Testis (tissue), 3 donors: Measurements from ENCODE around the gene MSMB. TPM values are rescaled to one million over a fixed set of nuclear protein-coding genes. Genes with fewer than 3 reads are reported as not detected.
"Not testable (repeated sequence)": the region's sequence is repeated elsewhere in the genome, so short reads cannot be mapped to it uniquely, and the experiment has no call there.

Experiments used
- DNase-seq: peaks from one replicate; pipeline ENCODE4 v3.0.0-alpha.2; 2019
- H3K27ac ChIP-seq, 2 donors: fragments of 200-600 bp; sonication (generic); one replicate each; pipeline ENCODE4 v1.5.1; 2019
- H3K27me3 ChIP-seq: fragments of 200-600 bp; sonication (generic); one replicate; pipeline ENCODE4 v1.5.1; 2019
- H3K36me3 ChIP-seq: fragments of 200-600 bp; sonication (generic); one replicate; pipeline ENCODE4 v1.5.1; 2017; ENCODE audit warnings: low read depth; ENCODE audit errors: missing control alignments
- H3K4me1 ChIP-seq: fragments of 200-600 bp; sonication (generic); one replicate; pipeline ENCODE4 v1.5.1; 2019
- H3K4me3 ChIP-seq, 2 donors: fragments of 200-600 bp; sonication (generic); one replicate each; pipeline ENCODE4 v1.5.1; 2017 to 2019
- H3K9me3 ChIP-seq: fragments of 200-600 bp; sonication (generic); one replicate; pipeline ENCODE4 v1.5.1; 2017
- POLR2A ChIP-seq: fragments of 450-650 bp; IDR thresholded peaks from one replicate; pipeline ENCODE4 v1.6.1; 2017; ENCODE audit warnings: antibody characterized with exemption, mild to moderate bottlenecking, moderate library complexity
- WGBS, 2 donors: methylation state at CpG; one replicate each; pipeline ENCODE4 v1.1.5; 2018; 5-methylcytosine and 5-hydroxymethylcytosine counted together
- intact Hi-C: fragments of 100-400 bp; cut with DNase I; formaldehyde crosslinking; loops from one replicate; pipeline ENCODE4 v1.15.1; 2023; ENCODE audit warnings: low total_unique reads
- polyA plus RNA-seq: library from polyadenylated mRNA; stranded (reverse); fragments of 350-450 nt; fragmentation: Illumina TruSeq; extraction: RNeasy Lipid Tissue Mini Kit (QIAGEN cat#74804); gene quantifications from one replicate; pipeline ENCODE4 v1.2.3, GENCODE V29; 2014; ENCODE audit warnings: low read depth, low replicate concordance; ENCODE audit not compliant: insufficient read depth
- total RNA-seq, 2 donors: library from RNA; depleted of rRNA; stranded (reverse); fragments of >200 nt; gene quantifications; one replicate each; pipeline ENCODE4 v1.2.3, GENCODE V29; 2016
- TF ChIP-seq, protein P1 (sequence below), 3 experiments: fragments of 450-650 bp in 2 of 3; fragments of 200-600 bp in 1 of 3; sonication (generic) in 1 of 3; IDR thresholded peaks; one replicate each; pipeline ENCODE4 v1.5.1; 2016 to 2019; ENCODE audit warnings: antibody characterized with exemption in 3 of 3, mild to moderate bottlenecking in 2 of 3, moderate library complexity in 1 of 3

Gene MSMB
- total and polyA plus RNA-seq, 3 donors from 2014 or later, result 1.4 to 11.6 TPM; not detected in 1

DNA sequence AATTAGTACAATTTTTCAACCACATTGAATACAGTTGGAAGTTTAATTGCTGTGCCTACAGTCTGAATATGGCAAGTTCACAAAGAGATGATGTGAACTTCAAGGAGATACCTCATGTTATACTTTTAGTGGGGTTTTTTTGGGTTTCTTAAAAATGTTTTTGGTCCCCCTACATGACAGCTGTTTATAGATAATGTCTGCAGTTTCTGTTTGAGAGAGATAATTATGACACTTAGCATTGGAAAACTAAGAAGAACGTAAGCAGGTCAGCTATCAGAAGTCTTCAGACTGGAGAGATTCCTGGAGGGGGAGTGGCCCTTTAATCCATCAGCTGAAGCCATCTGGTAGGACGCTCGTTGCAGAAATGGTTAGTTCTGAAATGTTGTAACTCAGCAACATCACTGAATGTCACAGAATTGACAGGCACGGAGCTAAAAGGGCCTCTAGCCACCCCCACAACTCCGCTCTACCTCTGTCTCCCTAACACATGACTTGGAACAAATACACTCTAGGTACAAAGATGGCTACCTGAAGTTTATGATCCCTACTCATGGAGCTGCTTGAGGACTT, 44.8 kb downstream of the MSMB start:
- H3K36me3 ChIP-seq, result no peaks in the 10 kb centered on the region
- TF ChIP-seq, protein P1, sequence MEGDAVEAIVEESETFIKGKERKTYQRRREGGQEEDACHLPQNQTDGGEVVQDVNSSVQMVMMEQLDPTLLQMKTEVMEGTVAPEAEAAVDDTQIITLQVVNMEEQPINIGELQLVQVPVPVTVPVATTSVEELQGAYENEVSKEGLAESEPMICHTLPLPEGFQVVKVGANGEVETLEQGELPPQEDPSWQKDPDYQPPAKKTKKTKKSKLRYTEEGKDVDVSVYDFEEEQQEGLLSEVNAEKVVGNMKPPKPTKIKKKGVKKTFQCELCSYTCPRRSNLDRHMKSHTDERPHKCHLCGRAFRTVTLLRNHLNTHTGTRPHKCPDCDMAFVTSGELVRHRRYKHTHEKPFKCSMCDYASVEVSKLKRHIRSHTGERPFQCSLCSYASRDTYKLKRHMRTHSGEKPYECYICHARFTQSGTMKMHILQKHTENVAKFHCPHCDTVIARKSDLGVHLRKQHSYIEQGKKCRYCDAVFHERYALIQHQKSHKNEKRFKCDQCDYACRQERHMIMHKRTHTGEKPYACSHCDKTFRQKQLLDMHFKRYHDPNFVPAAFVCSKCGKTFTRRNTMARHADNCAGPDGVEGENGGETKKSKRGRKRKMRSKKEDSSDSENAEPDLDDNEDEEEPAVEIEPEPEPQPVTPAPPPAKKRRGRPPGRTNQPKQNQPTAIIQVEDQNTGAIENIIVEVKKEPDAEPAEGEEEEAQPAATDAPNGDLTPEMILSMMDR (IDR thresholded peaks at IDR 0.05), result no peak
- TF ChIP-seq POLR2A, result no peak
- intact Hi-C loops, result no loop called here
- no peaks in the 10 kb centered on the region for H3K27me3 ChIP-seq
- no peak for DNase-seq
- no peak overlapping the region for H3K4me3 ChIP-seq
- H3K9me3 ChIP-seq, result no peaks in the 10 kb centered on the region
- H3K27ac ChIP-seq, result no peak overlapping the region
- WGBS, 2 donors, result 66 to 76% methylated on average over 5 of the region's 5 CpGs
- H3K4me1 ChIP-seq, result no peaks in the 10 kb centered on the region

DNA sequence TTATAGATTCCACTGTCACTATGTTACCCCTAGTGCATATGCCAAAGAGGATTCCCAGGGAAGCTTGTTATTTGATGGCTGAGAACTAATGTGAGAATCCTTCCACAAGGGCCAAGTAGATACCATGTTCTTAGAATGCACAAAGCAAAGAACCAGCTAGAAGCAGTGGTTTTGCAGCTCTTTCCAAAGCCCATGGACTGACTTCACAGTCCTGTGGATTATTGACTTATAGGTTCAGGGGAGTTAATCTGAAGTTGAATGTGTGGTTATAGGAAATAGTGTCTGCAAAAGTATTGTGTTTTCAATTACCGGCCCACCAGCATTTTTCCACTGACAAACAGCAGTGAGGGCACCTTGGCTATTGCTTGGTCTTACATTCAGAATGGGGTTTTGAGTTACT, 45.5 kb downstream of the MSMB start:
- 88 to 100% methylated on average over 1 of the region's 1 CpG for WGBS, 2 donors
- no peak for DNase-seq
- no peaks in the 10 kb centered on the region for H3K27me3 ChIP-seq
- H3K36me3 ChIP-seq, result no peaks in the 10 kb centered on the region
- H3K4me3 ChIP-seq, result no peak overlapping the region
- H3K4me1 ChIP-seq, result no peaks in the 10 kb centered on the region
- H3K9me3 ChIP-seq, result no peaks in the 10 kb centered on the region
- TF ChIP-seq POLR2A, result no peak
- TF ChIP-seq, protein P1 (IDR thresholded peaks at IDR 0.05), result no peak
- no peak overlapping the region for H3K27ac ChIP-seq
- intact Hi-C loops, result no loop called here

DNA sequence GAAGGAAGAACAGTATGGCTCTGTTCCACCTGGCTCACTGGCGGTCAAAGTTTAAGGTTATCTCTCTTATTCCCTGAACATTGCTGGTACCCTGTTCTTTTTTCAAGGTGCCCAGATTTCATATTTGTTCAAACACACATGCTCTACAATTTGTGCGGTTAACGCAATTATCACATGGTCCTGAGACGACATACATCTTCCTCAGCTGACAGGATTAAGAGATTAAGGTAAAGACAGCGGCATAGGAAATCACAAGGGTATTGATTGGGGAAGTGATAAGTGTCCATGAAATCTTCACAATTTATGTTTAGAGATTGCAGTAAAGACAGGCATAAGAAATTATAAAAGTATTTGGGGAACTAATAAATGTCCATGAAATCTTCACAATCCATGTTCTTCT, 46.1 kb downstream of the MSMB start:
- H3K9me3 ChIP-seq, intact Hi-C loops, H3K27me3 ChIP-seq, DNase-seq, H3K36me3 ChIP-seq, H3K4me1 ChIP-seq, H3K4me3 ChIP-seq, H3K27ac ChIP-seq: not testable (repeated sequence)
- WGBS, 2 donors, result 91 to 98% methylated on average over 5 of the region's 5 CpGs

DNA sequence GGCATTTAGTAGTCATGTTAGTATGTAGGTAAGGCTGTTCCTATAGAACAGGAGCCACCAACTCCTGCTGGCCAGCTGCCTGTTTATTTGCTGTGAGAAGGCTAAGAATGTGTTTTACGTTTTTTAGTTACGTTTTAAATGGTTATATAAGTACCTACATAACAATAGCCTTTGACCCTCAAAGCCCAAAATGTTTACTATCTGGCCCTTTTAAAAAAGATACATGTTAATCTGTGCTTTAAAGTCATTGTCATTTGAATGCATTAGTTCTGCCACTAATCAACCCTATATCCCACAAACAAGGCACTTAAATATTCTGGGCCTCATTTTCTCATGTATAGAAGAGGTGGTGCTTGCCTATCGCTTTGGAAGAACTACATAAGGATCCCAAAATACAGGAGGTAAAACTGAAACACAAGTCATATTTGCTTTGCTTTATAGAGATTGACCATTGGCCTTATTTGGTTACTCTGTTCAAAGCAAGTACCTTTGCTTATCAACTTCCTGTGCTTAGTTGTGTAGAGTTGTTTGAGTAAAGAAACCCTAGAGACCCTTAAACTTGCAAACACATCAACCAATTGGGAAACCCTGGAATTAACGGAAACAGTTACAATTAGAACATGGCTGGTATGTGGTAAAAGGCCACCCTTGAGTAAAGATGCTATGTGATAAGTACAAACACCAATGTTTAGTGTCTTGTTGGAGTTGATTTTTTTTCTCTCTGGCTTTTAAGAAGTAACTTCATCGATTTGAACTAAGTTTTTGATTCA, 47.9 kb downstream of the MSMB start:
- no peak for TF ChIP-seq POLR2A
- TF ChIP-seq, protein P1 (IDR thresholded peaks at IDR 0.05), result no peak
- H3K36me3 ChIP-seq, result no peaks in the 10 kb centered on the region
- H3K9me3 ChIP-seq, result no peaks in the 10 kb centered on the region
- no peaks in the 10 kb centered on the region for H3K4me1 ChIP-seq
- intact Hi-C loops, result no loop called here
- no peak for DNase-seq
- no peak overlapping the region for H3K27ac ChIP-seq
- H3K27me3 ChIP-seq, result no peaks in the 10 kb centered on the region
- no peak overlapping the region for H3K4me3 ChIP-seq
- WGBS, 2 donors, result 83 to 85% methylated on average over 5 of the region's 5 CpGs

DNA sequence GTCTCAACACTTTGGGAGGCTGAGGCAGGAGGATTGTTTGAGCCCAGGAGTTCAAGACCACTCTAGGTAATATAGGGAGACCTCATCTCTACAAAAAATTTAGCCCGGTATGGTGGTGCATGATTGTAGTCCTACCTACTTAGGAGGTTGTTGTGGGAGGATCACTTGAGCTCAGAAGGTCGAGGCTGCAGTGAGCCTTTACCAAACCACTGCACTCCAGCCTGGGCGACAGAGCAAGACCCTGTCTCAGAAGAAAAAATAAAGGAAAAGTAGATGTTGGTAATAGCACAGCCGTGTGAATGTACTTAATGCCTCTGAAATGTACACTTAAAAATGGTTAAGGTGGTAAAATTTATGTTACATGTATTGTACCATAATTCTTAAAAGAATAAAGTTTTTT, 48.5 kb downstream of the MSMB start:
- Histone ChIP-seq H3K4me3 (no peak overlapping the region), H3K4me1 (no peaks in the 10 kb centered on the region), H3K9me3 (no peaks in the 10 kb centered on the region), H3K27ac (no peak overlapping the region), H3K36me3 (no peaks in the 10 kb centered on the region), H3K27me3 (no peaks in the 10 kb centered on the region)
- DNase-seq, result no peak
- intact Hi-C loops, result no loop called here
- no peak for TF ChIP-seq POLR2A
- TF ChIP-seq, protein P1 (IDR thresholded peaks at IDR 0.05), result no peak
- whole genome bisulfite sequencing, 2 donors, result 90 to 96% methylated on average over 4 of the region's 4 CpGs

DNA sequence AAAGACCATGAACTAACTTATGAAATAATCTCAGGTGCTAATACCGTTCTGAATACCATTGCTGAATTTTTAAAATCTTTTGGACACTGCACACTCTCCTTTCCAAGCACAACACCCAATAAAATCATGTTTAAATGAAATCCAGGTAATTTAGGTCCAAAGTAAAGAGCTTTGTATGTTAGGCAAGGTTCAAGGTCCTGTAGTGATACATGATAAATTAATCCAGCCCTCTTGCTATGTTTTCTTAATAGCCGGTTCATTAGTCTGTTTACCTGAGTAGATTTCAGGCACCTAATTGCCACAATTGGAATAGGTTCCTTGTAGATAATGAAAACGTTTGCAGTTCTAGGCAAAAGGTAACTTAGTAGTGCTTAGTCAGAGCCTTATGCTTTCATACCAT, 60.5 kb downstream of the MSMB start:
- DNase-seq, H3K36me3 ChIP-seq, H3K9me3 ChIP-seq, H3K4me1 ChIP-seq, H3K27me3 ChIP-seq, intact Hi-C loops, H3K27ac ChIP-seq, H3K4me3 ChIP-seq: not testable (repeated sequence)
- 80 to 89% methylated on average over 3 of the region's 3 CpGs for WGBS, 2 donors

DNA sequence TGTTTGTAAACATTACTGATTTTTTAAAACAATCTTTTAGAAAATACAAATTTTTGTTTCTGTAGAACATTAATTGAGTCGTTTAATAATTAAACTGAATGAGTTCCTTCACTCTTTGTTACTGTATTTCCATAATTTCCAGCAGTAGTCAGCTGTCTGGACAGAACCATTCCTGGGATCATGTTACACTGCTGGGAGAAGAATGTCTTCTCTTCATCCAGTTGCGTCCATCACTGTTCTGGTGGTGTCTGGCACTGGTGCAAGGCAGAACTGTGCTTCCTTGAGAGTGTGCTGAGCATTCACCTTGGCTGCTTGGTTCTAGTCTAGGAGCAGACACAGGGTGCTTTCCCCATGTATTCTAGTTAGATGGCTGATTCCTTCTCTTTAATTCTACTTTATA, 61.6 kb downstream of the MSMB start:
- DNase-seq, H3K4me1 ChIP-seq, H3K9me3 ChIP-seq, H3K27me3 ChIP-seq, H3K36me3 ChIP-seq, H3K4me3 ChIP-seq, H3K27ac ChIP-seq, intact Hi-C loops: not testable (repeated sequence)
- 73 to 83% methylated on average over 2 of the region's 2 CpGs for WGBS, 2 donors
